Esophagus (tissue), 2 donors: Measurements from ENCODE around the gene STOM. TPM values are rescaled to one million over a fixed set of nuclear protein-coding genes. Genes with fewer than 3 reads are reported as not detected.
A peak's percentile ranks its signal among the peaks of the same experiment; 100 is the strongest.
"Not testable (repeated sequence)": the region's sequence is repeated elsewhere in the genome, so short reads cannot be mapped to it uniquely, and the experiment has no call there.

ENCODE experiments used
- H3K27ac ChIP-seq, 2 donors: one replicate each; pipeline ENCODE4 v1.5.1; 2013; ENCODE audit warnings: low read depth in 2 of 2, mild to moderate bottlenecking in 2 of 2, inconsistent platforms in 1 of 2, low read length in 1 of 2, moderate library complexity in 1 of 2
- H3K27me3 ChIP-seq, 2 donors: one replicate each; pipeline ENCODE4 v1.6.1; 2013; ENCODE audit warnings: low read length in 2 of 2, control low read depth in 1 of 2, mild to moderate bottlenecking in 1 of 2; ENCODE audit not compliant: insufficient read depth in 2 of 2, control insufficient read depth in 1 of 2
- H3K36me3 ChIP-seq, 2 donors: one replicate each; pipeline ENCODE4 v1.6.1; 2013; ENCODE audit warnings: low read length in 1 of 2; ENCODE audit not compliant: control insufficient read depth in 2 of 2, insufficient read depth in 2 of 2
- H3K4me1 ChIP-seq, 2 donors: one replicate each; pipeline ENCODE4 v1.6.1; 2013; ENCODE audit warnings: low read length in 1 of 2; ENCODE audit not compliant: control insufficient read depth in 2 of 2, insufficient read depth in 2 of 2
- H3K4me3 ChIP-seq, 2 donors: one replicate each; pipeline ENCODE4 v1.5.1; 2013; ENCODE audit warnings: low read length in 2 of 2, mild to moderate bottlenecking in 2 of 2, low read depth in 1 of 2, moderate library complexity in 1 of 2
- H3K9me3 ChIP-seq, 2 donors: one replicate each; pipeline ENCODE4 v1.6.1; 2013; ENCODE audit warnings: mild to moderate bottlenecking in 2 of 2, low read depth in 1 of 2, low read length in 1 of 2, moderate library complexity in 1 of 2; ENCODE audit not compliant: control insufficient read depth in 2 of 2, insufficient read depth in 1 of 2
- WGBS, 2 donors: extraction: QIAGEN DNeasy Blood & Tissue Kit; methylation state at CpG; one replicate each; pipeline ENCODE4 v1.1.7; 2013; 5-methylcytosine and 5-hydroxymethylcytosine counted together
- polyA plus RNA-seq, 2 donors: library from polyadenylated mRNA; stranded (reverse); fragments of 200-250 nt; gene quantifications; one replicate each; pipeline ENCODE4 v1.2.3, GENCODE V29; 2013
- donor health status: healthy with polysubstance abuse.
- donor health status: Bipolar disorder and iron deficiency.

STOM gene, protein sequence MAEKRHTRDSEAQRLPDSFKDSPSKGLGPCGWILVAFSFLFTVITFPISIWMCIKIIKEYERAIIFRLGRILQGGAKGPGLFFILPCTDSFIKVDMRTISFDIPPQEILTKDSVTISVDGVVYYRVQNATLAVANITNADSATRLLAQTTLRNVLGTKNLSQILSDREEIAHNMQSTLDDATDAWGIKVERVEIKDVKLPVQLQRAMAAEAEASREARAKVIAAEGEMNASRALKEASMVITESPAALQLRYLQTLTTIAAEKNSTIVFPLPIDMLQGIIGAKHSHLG
- 10 to 100 TPM; 46.3 to 64.7 TPM for polyA plus RNA-seq

DNA sequence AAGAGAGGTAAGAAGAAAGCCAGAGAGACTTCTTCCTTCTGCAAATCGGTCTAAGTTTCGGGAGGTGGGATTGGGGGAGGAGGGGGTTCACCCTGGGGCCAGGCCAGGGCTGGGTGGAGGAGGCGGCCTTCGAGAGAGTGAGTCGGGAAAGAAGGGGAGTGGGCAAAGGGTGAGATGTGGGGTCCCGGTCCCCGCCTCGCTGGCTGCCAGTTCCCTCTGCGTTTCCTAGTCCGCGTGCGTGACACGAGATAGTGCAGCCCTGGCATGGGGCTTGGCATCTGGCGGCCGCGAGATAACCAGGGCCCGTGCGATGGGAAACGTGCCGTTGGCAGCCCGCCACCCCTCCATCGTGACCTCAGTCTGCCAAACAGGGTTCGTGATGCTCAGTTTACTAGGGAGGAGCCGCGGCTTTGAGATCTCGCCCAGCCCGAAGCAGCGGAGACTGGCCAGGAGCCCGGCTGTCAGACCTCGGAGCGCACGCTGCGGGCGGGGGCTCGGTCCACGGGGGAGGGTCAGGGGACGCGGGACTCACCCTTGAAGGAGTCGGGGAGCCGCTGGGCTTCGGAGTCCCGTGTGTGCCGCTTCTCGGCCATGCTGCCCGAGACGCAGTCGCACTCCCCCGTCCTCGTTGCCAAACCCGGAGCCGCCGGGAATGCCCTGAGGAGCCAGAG, at the start of gene STOM:
Gene STOM, minus strand, starts transcription at position 656 of the 671 bp plus-strand sequence. Its CDS starts 63 bp downstream, at position 593.
- Histone ChIP-seq H3K27me3 (no peaks in the 10 kb centered on the region), H3K4me1 (peaks cover 5 to 10% of the 10 kb centered on the region in 2 donors)
- 1% methylated on average over 52 of the region's 52 CpGs for WGBS, 2 donors

DNA sequence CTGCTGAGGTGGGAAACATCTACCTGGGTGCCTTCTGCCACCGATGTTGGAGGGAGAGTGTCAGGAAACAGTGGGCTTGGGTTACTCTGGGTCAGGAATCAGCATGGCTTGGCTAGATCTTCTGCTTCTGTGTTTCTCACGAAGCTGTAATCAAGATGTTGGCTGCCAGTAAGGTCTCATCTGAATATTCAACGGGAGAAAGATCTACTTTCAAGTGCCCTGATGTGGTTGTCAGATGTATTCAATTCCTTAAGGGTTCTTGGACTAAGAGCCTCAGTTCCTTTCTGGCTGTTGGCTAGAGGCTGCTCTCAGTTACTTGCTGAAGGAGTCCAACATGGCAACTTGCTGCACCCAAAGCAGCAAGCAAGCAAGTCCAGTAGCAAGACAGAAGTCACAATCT, 41.9 kb upstream of the STOM start:
- no peaks in the 10 kb centered on the region for H3K4me1 ChIP-seq
- 78 to 82% methylated on average over 3 of the region's 3 CpGs for WGBS, 2 donors
- H3K36me3 ChIP-seq: no peaks in the 10 kb centered on the region
- H3K4me3 ChIP-seq: no peak overlapping the region
- no peaks in the 10 kb centered on the region for H3K9me3 ChIP-seq
- no peaks in the 10 kb centered on the region for H3K27me3 ChIP-seq
- H3K27ac ChIP-seq: no peak overlapping the region

More for the DNA sequence above, at the start of gene STOM:
- Histone ChIP-seq H3K9me3 (no peaks in the 10 kb centered on the region), H3K27ac (peak within 1 kb of the TSS; percentile 89 to 96), H3K36me3 (no peaks in the 10 kb centered on the region), H3K4me3 (peak within 1 kb of the TSS; percentile 72 to 75)

DNA sequence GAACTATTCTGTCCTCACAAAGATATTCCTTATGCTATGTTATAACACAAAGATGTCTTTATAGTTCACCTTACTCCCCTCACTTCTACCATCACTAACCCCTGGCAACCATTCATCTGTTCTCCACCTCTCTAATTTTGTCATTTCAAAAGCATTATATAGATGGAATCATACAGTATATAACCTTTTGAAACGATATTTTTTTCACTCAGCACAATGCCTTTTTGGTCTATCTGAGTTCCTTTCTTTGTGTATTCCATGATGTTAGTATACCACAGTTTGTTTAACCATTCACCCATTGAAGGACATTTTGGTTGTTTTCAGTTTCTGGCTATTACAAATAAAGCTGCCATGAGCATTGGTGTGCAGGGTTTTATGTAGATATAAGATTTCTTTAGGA, 35.8 kb upstream of the STOM start:
- H3K27me3 ChIP-seq: no peaks in the 10 kb centered on the region
- H3K4me1 ChIP-seq: no peaks in the 10 kb centered on the region
- H3K4me3 ChIP-seq: no peak overlapping the region
- no peaks in the 10 kb centered on the region for H3K36me3 ChIP-seq
- no peak overlapping the region for H3K27ac ChIP-seq
- no peaks in the 10 kb centered on the region for H3K9me3 ChIP-seq
- WGBS, 2 donors: 75 to 82% methylated on average over 1 of the region's 1 CpG

DNA sequence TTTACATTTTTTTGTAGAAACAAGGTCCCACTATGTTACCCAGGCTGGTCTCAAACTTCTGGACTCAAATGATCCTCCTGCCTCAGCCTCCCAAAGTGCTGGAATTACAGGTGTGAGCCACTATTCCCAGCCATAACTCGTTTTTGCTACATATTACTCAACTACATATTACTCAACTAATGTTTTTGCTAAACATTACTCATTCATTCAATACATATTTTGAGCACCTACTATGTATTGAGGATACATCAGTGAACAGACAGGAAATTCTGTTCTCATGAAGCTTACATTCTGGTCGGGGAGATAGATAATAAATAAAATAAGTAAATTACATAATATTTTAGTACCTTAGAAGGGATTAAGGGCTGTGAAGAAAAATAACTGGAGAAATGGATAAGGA, 34.9 kb upstream of the STOM start:
- no peaks in the 10 kb centered on the region for H3K36me3 ChIP-seq
- H3K4me3 ChIP-seq: no peak overlapping the region
- no peak overlapping the region for H3K27ac ChIP-seq
- no peaks in the 10 kb centered on the region for H3K9me3 ChIP-seq
- WGBS, 2 donors: 60 to 66% methylated on average over 2 of the region's 2 CpGs
- H3K4me1 ChIP-seq: no peaks in the 10 kb centered on the region
- H3K27me3 ChIP-seq: no peaks in the 10 kb centered on the region

DNA sequence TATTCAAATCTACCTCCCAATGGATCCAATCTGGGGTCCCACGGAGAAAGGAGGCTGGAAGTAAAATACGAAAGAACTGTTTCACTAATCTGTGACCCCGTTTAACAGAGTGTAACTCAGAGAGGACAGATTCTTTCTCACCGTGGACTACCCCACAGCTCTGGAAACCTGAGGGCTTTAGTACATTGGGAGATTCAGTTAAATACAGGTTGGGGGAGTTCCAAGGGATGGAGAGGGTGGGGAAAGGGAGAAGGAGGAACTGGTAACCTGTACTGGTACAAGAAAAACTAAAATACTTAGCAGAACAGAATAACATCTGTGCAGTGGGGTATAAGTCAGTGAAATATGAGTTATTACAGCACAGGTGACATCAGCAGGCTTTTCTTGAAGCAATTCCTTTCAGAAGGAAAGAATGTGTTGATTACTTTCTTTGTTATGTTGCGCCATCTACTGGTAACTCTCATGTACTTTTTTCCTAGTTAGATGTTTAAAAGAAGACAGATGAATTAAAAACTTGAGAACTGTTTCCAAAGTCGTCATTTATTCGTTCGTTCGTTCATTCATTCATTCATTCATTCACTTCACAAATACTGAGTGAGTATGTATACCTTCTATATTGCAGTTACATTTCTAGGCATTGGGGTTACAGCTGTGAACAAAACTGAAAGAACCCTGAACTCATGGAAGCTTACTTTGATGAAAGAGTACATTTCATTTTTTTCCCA, 30.0 kb upstream of the STOM start:
- no peaks in the 10 kb centered on the region for H3K36me3 ChIP-seq
- no peak overlapping the region for H3K27ac ChIP-seq
- H3K4me3 ChIP-seq: no peak overlapping the region
- no peaks in the 10 kb centered on the region for H3K9me3 ChIP-seq
- WGBS, 2 donors: 24 to 27% methylated on average over 9 of the region's 9 CpGs
- no peaks in the 10 kb centered on the region for H3K27me3 ChIP-seq
- H3K4me1 ChIP-seq: no peaks in the 10 kb centered on the region

DNA sequence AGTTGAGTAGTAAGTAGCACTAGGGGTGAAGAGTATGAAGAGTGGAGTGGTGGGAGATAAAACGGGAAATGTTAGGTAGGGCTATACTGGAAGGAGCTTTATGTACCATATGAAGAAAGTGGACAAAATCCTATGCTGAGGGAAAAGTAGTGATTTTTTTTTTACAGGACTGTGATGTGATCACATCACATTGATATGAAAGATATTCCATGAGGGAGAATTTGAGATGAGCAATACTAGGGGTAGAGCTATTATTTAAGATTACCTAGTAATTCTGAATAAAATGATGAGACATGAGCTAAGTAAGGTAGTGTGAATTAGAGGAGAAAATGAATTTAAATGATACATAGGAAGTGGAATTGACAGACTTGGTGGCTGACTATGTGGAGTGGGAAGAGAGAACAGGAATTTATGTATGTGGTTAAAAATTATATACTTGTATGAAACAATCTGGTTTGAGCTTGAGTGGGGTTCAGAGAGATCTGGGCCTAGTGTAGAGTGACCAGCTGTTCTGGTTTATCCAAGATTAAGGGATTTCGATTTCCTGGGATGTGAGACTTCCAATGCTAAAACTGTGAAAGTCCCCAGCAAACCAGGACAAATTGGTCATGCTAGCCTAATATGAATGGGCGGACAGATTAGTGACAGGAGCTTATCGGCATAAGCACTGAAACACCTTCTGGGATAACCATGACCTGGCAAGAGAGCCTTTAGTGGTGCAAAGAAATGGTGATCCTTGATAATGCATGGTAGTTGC, 29.3 kb upstream of the STOM start:
- H3K27me3 ChIP-seq: no peaks in the 10 kb centered on the region
- H3K9me3 ChIP-seq: no peaks in the 10 kb centered on the region
- no peaks in the 10 kb centered on the region for H3K4me1 ChIP-seq
- H3K27ac ChIP-seq: peak overlapping the region in 1 of 2 donors; percentile 73
- 69 to 78% methylated on average over 4 of the region's 4 CpGs for WGBS, 2 donors
- no peaks in the 10 kb centered on the region for H3K36me3 ChIP-seq
- H3K4me3 ChIP-seq: no peak overlapping the region

DNA sequence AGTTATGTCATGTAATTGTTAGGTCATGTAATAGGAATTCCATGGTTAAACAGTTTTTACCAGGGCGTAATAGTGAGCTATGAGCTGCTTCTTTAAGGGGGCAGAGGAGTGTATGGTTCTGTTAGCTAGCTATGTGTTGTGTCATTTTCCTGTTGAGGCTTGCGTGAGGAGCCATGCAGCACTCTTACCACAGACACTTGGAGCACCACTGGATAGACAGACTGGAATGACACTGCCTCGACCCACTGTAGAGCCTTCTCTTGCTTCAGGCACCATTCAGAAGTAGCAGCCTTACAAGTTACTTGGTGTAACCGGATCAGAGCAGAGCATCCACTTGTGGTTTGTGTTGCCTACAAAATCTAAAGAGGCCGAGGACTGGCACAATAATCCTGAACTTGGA, 28.3 kb upstream of the STOM start:
- H3K36me3 ChIP-seq: no peaks in the 10 kb centered on the region
- no peaks in the 10 kb centered on the region for H3K9me3 ChIP-seq
- H3K27ac ChIP-seq: peak overlapping the region; percentile 70 to 73
- no peaks in the 10 kb centered on the region for H3K27me3 ChIP-seq
- no peaks in the 10 kb centered on the region for H3K4me1 ChIP-seq
- WGBS, 2 donors: 48 to 72% methylated on average over 5 of the region's 5 CpGs
- H3K4me3 ChIP-seq: no peak overlapping the region

DNA sequence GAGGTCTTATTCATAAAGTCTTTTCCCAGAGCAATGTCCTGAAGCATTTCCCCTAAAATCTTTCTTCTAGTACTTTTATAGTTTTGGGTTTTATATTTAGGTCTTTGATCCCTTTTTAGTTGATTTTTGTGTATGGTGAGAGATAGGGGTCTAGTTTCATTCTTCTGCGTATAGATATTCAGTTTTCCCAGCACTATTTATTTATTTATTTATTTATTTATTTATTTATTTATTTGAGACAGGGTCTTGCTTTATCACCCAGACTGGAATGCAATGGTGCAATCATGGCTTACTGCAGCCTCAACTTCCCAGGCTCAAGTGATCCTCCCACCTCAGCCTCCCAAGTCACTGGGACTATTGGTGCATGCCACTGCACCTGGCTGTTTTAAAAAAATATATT, 27.2 kb upstream of the STOM start:
- 96 to 97% methylated on average over 1 of the region's 1 CpG for WGBS, 2 donors
- not testable (repeated sequence) for H3K9me3 ChIP-seq, H3K36me3 ChIP-seq, H3K27ac ChIP-seq, H3K4me3 ChIP-seq, H3K27me3 ChIP-seq, H3K4me1 ChIP-seq

DNA sequence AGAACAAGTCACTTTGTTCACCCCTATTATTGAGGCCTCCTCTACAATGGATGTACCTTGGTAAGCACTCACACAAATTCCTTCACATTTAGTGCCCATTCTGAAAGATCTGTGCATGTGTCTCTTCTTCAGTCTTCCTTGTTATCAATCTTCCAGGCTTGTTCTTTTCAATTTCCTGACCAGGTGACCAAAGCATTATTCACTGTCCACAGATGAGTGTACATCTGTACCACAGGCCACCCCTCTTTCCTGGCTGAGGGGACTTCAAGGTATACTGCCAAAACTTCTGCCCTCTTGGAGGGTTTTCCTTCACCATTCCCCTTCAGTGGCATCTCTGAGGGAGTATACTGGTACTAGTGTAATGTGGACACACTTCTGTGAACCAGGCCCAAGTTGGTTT, 25.5 kb upstream of the STOM start:
- Histone ChIP-seq H3K9me3 (no peaks in the 10 kb centered on the region), H3K4me3 (no peak overlapping the region), H3K27me3 (no peaks in the 10 kb centered on the region), H3K4me1 (no peaks in the 10 kb centered on the region), H3K27ac (no peak overlapping the region), H3K36me3 (no peaks in the 10 kb centered on the region)
